Muscle of back (tissue), 11 donors: ENCODE data around the gene TMOD2. TPM values are rescaled to one million over a fixed set of nuclear protein-coding genes. Genes with fewer than 3 reads are reported as not detected.

Source experiments
- DNase-seq, 3 donors: peaks; one replicate each; pipeline versions ENCODE4 v3.0.0 to v3.0.0-alpha.2; 2013
- polyA plus RNA-seq, 10 donors: library from polyadenylated mRNA; unstranded; fragments of 120-200 nt; gene quantifications; one replicate each; pipeline ENCODE4 v1.2.1, GENCODE V29; 2013; ENCODE audit not compliant: insufficient read length in 10 of 10

The TMOD2 gene
- polyA plus RNA-seq, 10 donors: 5.8 to 11.0 (median 7.8) TPM

DNA sequence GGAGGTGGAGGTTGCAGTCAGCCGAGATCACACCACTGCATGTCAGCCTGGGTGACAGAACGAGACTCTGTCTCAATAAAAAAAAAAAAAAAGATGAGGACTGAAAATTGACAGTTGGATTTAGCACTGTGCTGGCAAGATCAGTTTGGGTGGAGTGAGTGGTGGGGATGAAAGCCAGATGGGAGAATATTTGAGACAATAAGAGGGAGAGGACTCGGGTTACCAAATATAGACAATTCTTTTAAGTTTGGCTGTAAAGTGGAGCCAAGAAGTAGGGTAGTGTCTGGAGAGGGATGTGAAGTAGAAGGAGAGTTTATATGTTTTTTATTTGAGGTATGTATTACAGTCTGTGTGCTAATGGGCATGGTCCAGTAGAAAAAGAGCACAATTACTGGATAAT is 98.5 kb downstream of the TMOD2 start:
- DNase-seq: peak in 1 of 3 donors; percentile 33

DNA sequence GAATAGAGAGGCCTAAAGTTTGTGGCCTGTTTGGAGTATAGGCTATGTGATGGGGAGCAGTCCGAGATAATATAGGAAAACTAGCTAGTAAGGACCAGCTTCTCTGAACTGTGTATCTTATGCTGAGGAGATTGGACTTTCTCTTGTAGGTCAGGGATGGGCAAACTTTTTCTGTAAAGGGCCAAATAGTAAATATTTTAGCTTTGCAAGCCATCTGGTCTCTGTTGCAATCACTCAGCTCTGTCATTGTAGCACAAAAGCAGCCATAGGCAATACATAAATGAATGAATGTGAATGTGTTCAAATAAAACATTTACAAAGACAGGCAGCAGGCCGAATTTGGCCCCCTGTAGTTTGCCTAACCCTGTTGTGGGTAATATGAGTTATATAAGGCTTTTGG is 102.6 kb downstream of the TMOD2 start:
- no peak for DNase-seq

DNA sequence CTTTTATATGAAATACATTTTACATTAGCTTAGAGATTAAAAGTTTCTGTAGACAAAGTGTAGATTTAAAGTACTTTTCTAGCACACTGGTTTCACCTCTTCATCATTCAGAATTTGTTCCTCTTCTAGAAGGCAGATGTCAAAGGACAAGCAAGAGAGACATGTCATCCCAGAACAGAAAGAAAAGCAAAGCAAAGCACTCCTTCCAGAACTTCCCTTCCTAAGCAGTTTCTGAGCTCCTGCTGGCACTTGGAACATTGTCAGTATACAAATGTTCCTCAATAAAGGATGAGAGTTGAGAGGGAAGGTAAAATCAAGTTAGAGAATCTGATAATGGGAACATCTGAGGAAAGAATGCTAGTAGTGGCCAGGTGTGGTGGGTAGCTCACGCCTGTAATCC is 104.2 kb downstream of the TMOD2 start:
- no peak for DNase-seq

DNA sequence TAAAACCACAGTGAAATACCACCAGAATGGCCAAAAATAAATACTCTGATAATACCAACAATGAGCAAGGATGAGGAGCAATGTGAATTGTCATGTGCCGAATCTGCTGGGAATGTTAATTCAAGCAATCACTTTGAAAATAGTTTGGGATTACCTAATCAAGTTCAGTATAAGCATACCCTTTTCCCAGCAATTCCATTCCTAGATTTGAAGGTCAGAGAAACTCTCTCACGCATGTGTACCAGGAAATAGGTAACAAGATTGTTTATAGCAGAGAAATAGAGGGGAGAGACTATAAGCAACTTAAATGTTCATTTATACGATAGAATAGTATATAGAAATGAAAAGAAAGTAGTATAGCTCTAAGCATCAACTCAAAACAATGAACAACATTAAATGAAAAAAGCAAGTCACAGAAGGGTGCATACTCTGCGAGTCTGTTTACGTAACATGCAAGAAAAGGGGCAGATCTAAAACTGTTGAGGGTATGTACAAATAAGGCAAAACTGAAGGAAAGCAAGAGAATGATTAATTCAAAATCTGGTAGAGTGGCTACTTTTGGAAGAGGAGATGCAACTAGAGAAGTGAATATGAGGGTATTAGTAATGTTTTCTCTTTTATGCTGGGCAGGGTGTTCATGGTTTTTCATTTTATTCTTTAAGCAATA is 105.5 kb downstream of the TMOD2 start:
- no peak for DNase-seq

DNA sequence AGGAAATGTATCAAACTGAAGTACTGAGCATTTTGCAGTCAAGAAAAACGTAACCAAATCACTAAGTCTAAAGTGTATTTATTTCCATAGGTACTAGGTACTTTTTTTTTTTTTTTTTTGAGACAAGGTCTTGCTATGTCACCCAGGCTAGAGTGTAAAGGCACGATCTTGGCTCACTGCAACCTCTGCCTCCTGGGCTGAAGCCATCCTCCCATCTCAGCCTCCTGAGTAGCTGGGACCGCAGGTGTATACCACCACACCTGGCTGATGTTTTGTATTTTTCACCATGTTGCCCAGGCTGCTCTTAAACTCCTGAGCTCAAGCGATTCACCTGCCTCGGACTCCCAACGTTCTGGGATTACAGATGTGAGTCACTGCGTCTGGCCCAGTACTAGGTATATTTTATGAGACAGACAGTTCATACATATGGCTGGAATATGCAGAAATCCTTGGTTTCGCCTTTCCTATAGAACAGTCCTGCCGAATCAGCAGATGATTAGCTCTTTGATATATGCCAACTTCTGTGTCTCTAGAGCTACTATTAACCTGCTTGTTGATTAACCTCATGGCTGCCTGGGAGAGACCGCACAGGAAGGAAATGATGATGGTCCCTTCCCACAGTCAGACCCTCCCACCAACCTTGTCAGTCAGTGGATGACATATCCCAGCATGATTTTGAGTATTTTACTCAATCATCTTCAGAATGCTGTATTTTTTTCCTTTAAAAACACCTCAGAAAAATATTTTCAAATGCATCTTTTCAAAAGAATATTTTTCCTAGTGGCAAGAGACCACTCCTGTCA is 110.4 kb downstream of the TMOD2 start:
- no peak for DNase-seq

DNA sequence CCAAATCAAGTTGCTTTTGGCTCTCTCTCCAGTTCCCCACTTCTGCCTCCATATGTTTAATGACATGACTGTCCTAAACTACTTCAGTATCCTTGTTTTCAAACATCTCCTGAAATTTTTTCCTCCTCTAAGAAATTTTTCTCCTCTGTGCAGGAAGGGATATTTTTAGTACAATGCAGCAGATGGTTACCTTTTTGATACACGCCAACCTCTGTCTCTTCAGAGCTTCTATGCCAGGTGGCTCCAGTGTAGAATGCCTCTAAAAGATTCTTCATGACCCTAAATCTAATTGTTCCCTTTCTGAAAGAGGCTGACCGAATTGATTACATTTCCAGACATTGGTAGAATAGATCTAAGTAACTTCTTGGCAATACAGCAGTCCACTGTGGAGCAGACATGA is 111.7 kb downstream of the TMOD2 start:
- DNase-seq: no peak

DNA sequence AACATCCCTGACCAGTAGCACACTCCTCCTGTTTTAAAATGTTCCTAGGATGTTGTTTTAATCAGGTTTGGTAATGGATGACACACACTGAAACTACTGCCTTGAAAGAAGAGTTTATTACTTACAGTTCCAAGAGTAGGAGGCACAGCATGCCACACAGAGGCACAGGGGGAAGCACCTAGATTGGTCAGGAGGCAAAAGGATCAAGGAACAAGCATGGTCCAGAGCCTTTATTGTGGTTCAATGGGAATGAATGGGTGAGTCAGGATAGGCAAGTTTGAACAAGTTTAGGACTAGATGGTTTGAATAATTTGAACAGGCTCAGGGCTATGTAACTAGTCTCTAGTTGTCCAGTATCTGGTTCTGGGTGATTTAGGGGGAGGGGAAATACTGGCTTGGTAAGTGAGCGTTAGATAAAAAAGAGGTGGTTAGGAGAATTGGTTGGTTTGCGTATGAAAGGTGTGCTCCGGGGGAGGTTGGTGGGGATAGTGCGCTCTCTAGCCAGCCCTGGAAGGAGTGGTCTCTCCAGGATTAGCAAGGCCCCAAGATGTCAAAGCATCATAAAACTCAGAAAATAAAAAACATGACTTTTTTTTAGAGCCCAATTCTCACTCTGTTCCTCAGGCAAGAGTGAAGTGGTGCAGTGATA is 113.1 kb downstream of the TMOD2 start:
- DNase-seq: no peak

DNA sequence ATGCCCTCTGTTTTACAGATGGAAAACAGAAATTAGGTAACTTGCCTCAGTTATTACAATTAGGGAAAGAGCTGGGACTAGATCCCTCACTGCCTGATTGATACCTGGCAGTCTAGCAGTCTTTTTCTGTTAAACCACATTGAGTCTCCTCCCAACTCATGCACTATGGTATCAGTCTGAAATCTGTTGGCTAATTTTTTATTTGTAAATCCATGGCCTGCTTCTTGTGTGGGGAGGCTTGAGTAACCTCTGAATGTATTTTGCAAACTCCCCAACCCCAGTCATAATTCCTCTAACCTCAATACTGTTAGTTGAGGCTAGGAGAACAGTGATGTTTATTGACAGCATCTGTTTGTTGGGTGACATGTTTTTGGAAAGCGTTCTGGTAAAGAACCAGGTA is 113.9 kb downstream of the TMOD2 start:
- no peak for DNase-seq

Other genes starting within 250 kb of the TMOD2 start
- gene DMXL2, start 128.8 kb upstream of the TMOD2 start, polyA plus RNA-seq: 10 to 100 TPM; 12.3 to 40.0 (median 20.1) TPM
- under 1 TPM; 0.13 to 0.74 (median 0.26) TPM for gene SCG3, start 70.1 kb upstream of the TMOD2 start, polyA plus RNA-seq
- 10 to 100 TPM in 1 of 10 donors, 1 to 10 TPM in 9; 5.9 to 12.3 (median 8.5) TPM for gene LYSMD2, start 13.9 kb upstream of the TMOD2 start, polyA plus RNA-seq
- gene TMOD3, start 78.1 kb downstream of the TMOD2 start, polyA plus RNA-seq: 10 to 100 TPM; 14.2 to 30.0 (median 19.2) TPM
- 10 to 100 TPM; 20.1 to 29.2 (median 21.3) TPM for gene LEO1, start 220.2 kb downstream of the TMOD2 start, polyA plus RNA-seq